HT-29 (cell line): ENCODE data around the gene C19orf12. TPM values are rescaled to one million over a fixed set of nuclear protein-coding genes. Genes with fewer than 3 reads are reported as not detected.
"Not testable (repeated sequence)": the region's sequence is repeated elsewhere in the genome, so short reads cannot be mapped to it uniquely, and the experiment has no call there.

Experiments used
- DNase-seq: peaks from one replicate; pipeline ENCODE4 v3.0.0-alpha.2; 2015; ENCODE audit warnings: low spot score
- total RNA-seq: library from RNA; depleted of rRNA; stranded (reverse); fragments of >200 nt; shearing (Covaris generic); gene quantifications from 2 replicates; pipeline ENCODE4 v1.2.3, GENCODE V29; 2014

C19orf12 gene
- total RNA-seq, 1 experiment from 2014 or later = 22.4 TPM

DNA sequence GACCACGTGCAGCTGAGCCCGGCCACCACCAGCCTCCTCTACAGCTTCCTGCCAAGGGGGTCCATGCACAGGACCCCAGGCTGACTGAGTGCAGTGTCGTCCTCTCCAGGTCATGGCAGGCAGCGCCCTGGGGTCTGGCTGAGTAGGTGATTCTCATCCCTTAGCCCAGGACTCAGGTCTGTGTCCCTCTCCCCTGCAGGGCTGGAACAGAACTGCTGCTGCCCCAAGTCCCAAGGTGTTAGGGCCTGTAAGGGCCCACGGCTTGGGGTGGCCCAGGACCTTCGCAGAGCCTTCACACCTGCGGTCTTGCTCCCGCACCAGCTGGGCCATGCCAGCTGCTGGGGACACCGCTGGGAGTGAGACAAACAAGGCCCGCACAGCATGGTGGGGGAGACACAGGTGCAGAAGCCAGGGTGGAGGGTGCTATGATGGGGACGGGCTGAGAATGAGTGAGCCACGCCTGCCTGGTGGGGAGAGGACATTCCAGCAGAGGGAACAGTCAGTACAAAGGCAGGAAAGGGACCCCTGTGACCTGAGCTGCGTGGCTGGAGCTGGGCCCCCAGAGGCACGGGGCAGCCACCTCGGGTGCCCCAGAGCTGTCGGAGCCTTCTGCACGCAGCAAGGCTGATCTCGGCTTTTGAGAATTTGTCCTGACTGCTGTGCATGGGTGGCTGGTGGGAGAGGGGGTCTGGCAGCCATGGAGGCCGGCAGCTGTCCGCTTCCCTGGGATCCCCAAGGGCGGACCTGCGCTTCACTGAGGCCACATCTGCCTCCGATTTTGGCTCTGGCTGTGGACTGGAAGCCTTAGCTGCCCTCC lies 37.9 kb downstream of the C19orf12 start:
- DNase-seq = no peak

- no peak for DNase-seq
Measured at GRCh38 chr19:29676586-29676985, 38.5 kb downstream of the C19orf12 start.

- no peak for DNase-seq
Measured at GRCh38 chr19:29675650-29676186, 39.3 kb downstream of the C19orf12 start.

DNA sequence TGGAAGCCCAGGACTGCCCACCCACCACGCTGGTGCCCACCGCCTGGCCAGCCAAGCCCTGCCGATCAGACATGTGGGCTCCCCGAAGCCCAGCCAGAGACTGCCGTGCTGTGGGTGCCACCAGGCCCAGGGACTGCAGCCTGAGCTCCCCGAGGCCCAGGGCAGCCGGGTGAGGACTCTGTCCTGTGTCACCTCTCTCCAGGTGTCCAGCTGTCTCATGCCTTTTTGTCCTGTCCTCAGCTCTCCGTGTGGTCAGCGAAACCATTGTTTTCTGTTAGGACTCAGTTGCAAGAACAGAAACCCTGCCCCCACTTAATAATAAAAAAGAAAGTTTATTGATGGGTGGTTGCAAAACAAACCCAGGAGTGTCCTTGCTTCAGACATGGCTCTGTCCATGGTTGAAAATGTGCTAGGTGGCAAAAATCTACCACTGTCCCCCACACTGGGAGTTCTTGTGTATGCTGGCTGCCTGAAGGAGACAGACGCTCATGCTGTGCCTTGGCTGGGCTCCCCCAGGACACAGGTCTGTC lies 39.9 kb downstream of the C19orf12 start:
- no peak for DNase-seq

- DNase-seq = no peak
Measured at GRCh38 chr19:29674374-29675119, 40.5 kb downstream of the C19orf12 start.

DNA sequence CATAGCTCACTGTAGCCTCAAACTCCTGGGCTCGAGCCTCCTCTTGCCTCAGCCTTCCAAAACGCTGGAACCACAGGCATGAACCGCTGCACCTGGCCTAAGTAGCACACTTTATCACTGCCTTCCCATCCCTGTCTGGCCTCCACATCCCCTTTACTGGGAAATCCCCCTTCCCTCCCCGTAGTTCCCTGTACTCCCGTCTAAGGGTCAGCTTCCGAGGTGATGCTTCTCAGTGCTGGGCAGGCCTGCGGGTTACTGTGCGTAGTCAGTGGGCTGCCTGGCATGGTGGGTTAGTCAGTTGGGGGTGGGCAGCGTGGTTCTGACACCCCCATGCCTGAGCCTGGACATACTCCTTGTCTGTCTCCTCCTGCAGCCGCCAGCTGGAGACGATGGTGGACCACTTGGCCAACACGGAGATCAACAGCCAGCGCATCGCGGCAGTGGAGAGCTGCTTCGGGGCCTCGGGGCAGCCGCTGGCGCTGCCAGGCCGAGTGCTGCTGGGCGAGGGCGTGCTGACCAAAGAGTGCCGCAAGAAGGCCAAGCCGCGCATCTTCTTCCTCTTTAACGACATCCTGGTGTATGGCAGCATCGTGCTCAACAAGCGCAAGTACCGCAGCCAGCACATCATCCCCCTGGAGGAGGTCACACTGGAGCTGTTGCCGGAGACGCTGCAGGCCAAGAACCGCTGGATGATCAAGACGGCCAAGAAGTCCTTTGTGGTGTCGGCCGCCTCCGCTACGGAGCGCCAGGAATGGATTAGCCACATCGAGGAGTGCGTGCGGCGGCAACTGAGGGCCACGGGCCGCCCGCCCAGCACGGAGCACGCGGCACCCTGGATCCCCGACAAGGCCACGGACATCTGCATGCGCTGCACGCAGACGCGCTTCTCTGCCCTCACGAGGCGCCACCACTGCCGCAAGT lies 41.4 kb downstream of the C19orf12 start:
- no peak for DNase-seq

GRCh38 chr19:29672933-29673336 lies 42.1 kb downstream of the C19orf12 start:
- DNase-seq = no peak

DNA sequence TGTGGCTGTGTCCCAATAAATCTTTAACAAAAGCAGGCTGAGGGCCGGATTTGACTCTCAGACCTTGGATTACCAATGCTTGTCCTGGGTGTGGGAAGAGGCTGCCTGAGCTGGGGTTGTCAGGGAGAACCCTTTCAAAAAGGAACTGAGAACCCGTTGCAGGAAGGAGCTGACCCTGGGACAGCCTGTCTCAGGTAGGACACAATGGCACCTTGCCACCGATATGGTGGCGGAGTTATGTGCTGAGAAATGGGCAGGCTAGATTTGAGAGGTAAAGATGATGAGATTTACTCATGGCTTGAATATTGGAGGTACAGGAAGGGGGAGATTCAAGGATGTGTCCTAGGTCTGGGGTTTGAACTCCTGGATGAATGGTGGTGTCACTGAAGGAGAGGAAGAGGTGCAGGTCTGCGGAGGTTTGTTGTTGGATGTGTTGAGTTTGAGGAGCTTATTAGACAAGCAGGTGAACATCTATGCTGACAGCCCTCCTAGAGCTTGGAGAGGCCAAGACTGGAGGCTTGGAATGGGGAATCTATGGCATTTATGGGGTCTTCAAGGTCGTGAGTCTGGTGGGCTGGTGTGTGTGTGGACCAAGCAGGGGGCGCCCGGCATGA lies 42.6 kb downstream of the C19orf12 start:
- DNase-seq = no peak

- DNase-seq = peak; percentile 35
Measured at GRCh38 chr19:29671393-29672160, 43.5 kb downstream of the C19orf12 start.

DNA sequence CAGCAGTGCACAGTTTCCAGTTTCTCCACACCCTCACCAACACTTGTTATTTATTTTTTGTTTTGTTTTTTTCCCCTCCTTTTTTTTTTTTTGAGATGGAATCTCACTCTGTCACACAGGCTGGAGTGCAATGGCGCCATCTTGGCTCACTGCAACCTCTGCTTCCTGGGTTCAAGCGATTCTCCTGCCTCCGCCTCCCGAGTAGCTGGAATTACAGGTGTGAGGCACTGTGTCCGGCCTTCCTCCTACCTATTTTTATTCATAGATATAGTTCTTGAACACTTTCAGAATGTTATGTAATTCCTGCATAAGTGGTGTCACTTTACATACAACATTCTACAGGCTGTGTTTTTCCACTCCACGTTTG lies 44.1 kb downstream of the C19orf12 start:
- DNase-seq = not testable (repeated sequence)

GRCh38 chr19:29670255-29670654 lies 44.8 kb downstream of the C19orf12 start:
- no peak for DNase-seq

GRCh38 chr19:29668746-29669609 lies 46.1 kb downstream of the C19orf12 start:
- DNase-seq = no peak

- DNase-seq = no peak
Measured at GRCh38 chr19:29667901-29668341, 47.1 kb downstream of the C19orf12 start.

DNA sequence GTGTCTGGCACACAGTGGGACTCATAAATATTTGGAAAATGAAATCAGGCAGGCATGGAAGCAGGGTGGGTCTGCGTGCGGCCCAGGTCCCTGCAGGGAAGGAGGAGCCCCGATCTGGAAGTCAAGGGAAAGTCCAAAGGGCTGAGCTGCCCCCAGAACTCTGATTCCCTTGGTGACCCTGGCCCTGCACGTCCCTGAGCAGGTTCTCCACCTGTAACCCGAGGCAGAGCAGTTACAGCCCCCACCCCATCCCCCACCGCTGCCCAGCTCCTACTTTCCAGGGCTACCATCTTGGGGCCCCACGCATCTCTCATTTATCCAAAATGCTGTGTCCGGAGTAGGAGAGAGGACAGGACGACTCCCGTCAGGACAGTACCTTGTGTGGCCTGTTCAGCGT lies 47.7 kb downstream of the C19orf12 start:
- no peak for DNase-seq

GRCh38 chr19:29666578-29667386 lies 48.3 kb downstream of the C19orf12 start:
- no peak for DNase-seq

- peak; percentile 22 for DNase-seq
Measured at GRCh38 chr19:29665826-29666577, 49.1 kb downstream of the C19orf12 start.

DNA sequence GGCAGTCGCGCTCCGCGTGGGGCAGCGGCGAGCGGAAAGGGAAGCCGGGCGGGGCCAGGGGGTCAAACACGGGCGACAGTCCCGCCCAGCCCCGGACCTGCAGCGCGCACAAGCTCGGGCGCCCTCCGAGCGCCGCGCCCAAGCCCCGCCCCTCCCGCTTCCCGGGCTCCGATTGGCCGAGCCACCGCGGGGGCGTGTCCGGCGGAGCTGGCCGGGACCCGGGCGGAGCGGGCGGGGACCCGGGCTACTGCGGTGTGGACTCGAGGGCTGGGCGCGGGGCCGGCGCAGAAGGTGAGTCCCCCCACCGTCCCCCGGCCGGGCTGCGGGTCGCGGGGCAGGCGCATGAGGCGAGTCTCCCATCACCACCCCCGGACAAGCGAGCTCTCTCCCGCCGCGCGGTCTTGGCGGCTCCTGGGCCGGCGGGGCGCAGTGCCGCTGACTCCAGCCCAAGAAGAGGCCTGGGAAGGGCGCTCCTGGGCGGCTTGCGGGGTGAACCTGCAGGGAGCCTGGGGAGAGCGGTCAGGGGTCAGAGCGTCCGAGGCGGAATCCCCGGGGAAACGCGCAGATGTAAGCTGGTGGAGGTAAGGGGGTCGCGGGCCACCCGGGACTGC lies 49.7 kb downstream of the C19orf12 start, which contains the start of gene PLEKHF1:
TSS of gene PLEKHF1 (plus strand) at position 247 of the 611 bp plus-strand sequence. CDS start 8,379 bp downstream, outside the sequence.
- peak; percentile 64 for DNase-seq
